ENCODE data around the gene ZNF423. TPM values are rescaled to one million over a fixed set of nuclear protein-coding genes. Genes with fewer than 3 reads are reported as not detected.
A peak's percentile ranks its signal among the peaks of the same experiment; 100 is the strongest.

ZNF423 gene
- total RNA-seq, 4 donors from 2014 or later, result 7.0 to 19.7 (median 8.4) TPM

DNA sequence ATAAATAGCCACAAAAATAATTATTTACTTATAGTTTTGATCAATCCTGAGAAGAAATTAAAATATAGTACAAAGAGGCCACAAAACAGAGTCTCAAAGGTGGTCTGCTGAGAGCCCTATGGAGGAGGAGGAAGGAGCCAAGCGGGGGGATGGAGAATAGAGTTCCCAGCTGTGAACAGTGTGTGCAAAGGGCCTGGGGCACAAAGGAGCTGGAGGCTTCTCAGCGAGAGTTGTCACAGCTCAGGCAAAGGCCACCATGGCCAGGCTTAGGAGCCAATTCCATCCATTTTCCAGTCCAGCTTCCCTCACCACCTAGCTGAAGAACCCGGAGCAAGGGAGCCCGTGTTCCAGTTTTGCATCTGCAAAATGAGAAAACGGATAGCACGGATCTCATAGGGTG is 5.4 kb upstream of the ZNF423 start:
- no peak for ATAC-seq
- Histone ChIP-seq H3K27me3 (peaks cover 9% of the 10 kb centered on the region), H3K36me3 (no peaks in the 10 kb centered on the region), H3K4me3 (no peak overlapping the region), H3K27ac (no peak overlapping the region), H3K4me1 (peaks cover 0 to 27% (median 0%) of the 10 kb centered on the region in 3 donors), H3K9me3 (no peaks in the 10 kb centered on the region)
- TF ChIP-seq, protein P1, sequence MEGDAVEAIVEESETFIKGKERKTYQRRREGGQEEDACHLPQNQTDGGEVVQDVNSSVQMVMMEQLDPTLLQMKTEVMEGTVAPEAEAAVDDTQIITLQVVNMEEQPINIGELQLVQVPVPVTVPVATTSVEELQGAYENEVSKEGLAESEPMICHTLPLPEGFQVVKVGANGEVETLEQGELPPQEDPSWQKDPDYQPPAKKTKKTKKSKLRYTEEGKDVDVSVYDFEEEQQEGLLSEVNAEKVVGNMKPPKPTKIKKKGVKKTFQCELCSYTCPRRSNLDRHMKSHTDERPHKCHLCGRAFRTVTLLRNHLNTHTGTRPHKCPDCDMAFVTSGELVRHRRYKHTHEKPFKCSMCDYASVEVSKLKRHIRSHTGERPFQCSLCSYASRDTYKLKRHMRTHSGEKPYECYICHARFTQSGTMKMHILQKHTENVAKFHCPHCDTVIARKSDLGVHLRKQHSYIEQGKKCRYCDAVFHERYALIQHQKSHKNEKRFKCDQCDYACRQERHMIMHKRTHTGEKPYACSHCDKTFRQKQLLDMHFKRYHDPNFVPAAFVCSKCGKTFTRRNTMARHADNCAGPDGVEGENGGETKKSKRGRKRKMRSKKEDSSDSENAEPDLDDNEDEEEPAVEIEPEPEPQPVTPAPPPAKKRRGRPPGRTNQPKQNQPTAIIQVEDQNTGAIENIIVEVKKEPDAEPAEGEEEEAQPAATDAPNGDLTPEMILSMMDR (IDR thresholded peaks at IDR 0.05), result no peak
- TF ChIP-seq EP300 (IDR thresholded peaks at IDR 0.05) (no peak), POLR2AphosphoS5 (IDR thresholded peaks at IDR 0.05) (no peak)
- WGBS, 2 donors (ENCODE audit: low coverage in 1 of 2), result 86 to 91% methylated on average over 6 of the region's 6 CpGs

DNA sequence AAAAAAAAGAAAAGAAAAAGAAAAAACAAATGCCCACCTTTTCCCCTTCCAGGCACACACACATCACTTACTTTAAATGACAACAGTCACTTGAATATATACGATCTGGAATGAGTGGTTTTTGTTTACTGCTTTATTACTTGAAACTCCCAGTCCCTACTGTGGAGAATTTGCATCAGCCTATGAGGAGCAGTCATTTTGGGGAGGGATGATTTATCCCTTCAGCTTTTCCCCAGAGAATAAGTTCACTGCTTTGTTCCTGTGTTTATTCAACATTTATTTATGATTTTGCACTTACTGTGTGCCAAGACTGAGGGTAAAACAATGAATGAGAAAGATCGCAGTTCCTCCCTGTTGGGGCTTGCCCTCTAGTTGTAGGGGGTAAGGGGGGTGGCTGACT is 4.7 kb upstream of the ZNF423 start:
- Histone ChIP-seq H3K27me3 (peaks cover 9% of the 10 kb centered on the region), H3K4me1 (peaks cover 0 to 24% (median 0%) of the 10 kb centered on the region in 3 donors), H3K4me3 (no peak overlapping the region), H3K27ac (no peak overlapping the region), H3K9me3 (no peaks in the 10 kb centered on the region), H3K36me3 (no peaks in the 10 kb centered on the region)
- TF ChIP-seq, protein P1 (IDR thresholded peaks at IDR 0.05), result no peak
- TF ChIP-seq POLR2A (IDR thresholded peaks at IDR 0.05) (no peak), EP300 (IDR thresholded peaks at IDR 0.05) (no peak), POLR2AphosphoS5 (IDR thresholded peaks at IDR 0.05) (no peak)
- 38 to 75% methylated on average over 2 of the region's 2 CpGs for WGBS, 2 donors (ENCODE audit: low coverage in 1 of 2)
- no peak for ATAC-seq

DNA sequence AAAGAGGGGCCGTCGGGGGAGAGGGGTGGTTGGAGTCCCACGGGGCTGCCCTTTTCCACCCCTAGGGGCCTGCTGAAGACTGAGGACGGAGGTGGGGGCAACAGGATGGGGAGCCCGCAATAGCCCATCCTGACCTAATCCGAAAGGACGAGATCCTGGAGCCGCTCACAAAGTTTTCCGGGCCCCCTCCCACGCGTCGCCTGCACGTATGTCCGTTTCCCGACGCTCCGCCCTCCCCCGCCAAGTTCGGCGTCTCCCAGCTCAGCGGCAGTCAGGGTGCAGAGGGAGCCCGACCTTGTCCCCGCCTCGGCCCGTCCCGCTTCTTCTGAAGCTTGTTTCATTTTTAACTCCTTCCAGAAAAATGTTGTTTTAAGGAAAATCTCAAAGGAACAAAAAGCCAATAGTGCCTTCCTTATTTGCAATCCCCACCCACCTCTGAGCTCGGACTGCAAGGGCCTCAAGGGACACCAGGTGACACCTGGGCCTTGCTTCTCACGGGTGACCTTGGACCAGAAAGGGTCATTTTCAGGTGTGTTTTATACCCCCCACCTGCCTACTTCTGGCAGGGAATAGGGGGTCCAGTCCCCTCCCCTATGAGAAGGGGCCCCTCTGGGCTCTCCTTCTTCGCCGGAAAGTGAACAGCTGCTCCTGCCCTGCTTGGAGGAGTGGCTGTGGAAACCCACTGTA is 3.4 kb upstream of the ZNF423 start:
- ATAC-seq, result no peak

DNA sequence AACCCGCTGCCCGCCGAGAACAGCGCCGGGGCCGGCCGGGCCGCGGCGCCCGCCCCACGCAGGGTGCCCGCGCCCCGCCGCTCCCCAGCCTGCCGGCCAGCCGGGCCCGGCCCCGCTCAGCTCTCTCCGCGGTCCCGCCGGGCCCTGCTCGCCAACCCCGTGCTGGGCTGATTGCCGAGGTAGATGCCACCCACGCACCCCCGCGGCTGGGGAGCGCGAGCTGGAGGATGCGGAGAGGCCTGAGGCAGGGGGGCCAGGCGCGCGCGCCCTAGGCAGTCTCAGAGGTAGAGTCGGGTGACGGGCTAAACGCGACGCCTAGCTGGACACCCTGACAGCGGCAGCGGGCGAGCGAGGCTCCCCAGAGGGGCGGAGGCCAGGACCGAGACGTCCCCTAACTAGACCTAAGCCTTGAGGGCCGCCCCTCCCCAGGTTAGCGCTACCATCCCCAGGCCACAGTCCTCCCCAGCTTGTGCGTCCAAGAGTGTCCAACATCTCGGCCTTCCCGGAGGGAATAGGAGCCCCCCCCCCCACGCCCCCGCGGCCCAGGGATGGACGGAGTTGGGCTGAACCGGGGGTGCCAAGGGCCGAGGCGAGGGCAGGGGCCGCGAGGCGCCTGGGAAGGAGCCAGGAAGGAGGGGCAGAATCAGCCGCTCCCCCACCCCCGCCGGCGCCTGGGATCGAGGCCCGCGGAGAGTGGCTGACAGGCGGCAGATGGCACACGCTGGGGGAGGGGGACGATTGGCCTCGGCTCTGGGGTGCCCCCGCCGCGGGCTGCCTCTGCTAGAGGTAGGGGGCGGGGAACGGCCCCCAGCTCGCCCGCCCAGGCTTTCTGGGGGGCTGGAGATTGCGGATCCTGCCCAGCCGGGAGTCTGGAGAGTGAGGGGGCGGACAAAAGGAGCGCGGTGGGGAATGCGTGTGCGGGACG is 2.5 kb upstream of the ZNF423 start:
- Histone ChIP-seq H3K27ac (peak overlapping the region; percentile 22 to 98 (median 94)), H3K4me3 (peak overlapping the region; percentile 14 to 88), H3K36me3 (no peaks in the 10 kb centered on the region), H3K9me3 (no peaks in the 10 kb centered on the region), H3K4me1 (peaks cover 0 to 39% (median 5%) of the 10 kb centered on the region in 3 donors), H3K27me3 (peaks cover 9% of the 10 kb centered on the region)
- peak; percentile 54 for TF ChIP-seq POLR2AphosphoS5 (IDR thresholded peaks at IDR 0.05)
- no peak for TF ChIP-seq POLR2A (IDR thresholded peaks at IDR 0.05)
- TF ChIP-seq, protein P1 (IDR thresholded peaks at IDR 0.05), result no peak
- peak; percentile 26 for ATAC-seq
- 0% methylated on average over 1 of the region's 90 CpGs; no CpG with 5 or more reads in 1 of the 2 donors for WGBS, 2 donors (ENCODE audit: low coverage in 1 of 2)

More for the DNA sequence above, 3.4 kb upstream of the ZNF423 start:
- Histone ChIP-seq H3K4me3 (peak overlapping the region; percentile 14 to 88), H3K27ac (peak overlapping the region; percentile 22 to 98 (median 94)), H3K27me3 (peaks cover 9% of the 10 kb centered on the region), H3K36me3 (no peaks in the 10 kb centered on the region), H3K4me1 (peaks cover 0 to 30% (median 0%) of the 10 kb centered on the region in 3 donors), H3K9me3 (no peaks in the 10 kb centered on the region)
- WGBS, 2 donors (ENCODE audit: low coverage in 1 of 2), result 1 to 4% methylated on average over 15 to 22 of the region's 30 CpGs
- TF ChIP-seq POLR2AphosphoS5 (IDR thresholded peaks at IDR 0.05), result peak; percentile 12
- TF ChIP-seq POLR2A (IDR thresholded peaks at IDR 0.05), result no peak

DNA sequence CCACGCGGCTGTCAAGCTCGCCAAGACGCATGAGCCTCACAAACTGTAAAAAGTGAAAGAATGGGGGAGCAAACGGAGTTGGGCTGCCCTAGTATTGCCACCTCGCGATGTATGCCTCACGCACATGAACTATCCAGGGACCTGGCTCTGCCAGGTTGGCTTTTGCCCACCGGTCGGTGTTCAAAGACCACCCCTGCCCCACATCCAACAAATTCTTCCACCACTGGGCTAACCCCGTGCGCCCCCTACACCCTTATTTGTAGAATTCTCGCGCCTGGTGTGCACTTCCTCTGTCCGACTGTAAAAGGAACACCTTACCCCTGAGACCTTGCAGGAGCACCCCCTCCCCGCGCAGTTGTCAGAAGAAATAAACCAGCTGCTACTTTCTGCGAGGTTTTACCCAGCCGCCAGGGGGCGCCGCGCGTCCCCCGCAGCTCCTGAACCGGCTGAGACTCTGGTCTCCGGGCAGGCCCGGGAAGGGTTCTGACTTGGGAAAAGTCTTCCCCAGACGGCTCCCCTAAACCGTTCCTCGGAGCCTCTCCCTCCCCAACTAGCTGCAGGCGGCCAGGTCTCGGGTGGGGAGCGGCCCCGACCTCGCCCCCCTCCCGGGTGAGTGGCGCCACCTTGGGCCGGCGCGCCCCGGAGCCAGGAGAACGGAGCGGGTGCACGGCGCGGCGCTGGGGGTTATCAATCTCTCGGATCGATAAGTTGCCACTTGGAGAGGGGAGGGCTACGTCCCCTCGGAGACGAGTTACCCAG is 1.7 kb upstream of the ZNF423 start:
- Histone ChIP-seq H3K9me3 (no peaks in the 10 kb centered on the region), H3K27ac (peak overlapping the region in 3 of 4 donors; percentile 92 to 98 (median 96)), H3K4me3 (peak overlapping the region; percentile 77 to 88), H3K4me1 (peaks cover 0 to 47% (median 9%) of the 10 kb centered on the region in 3 donors), H3K36me3 (no peaks in the 10 kb centered on the region), H3K27me3 (peaks cover 9% of the 10 kb centered on the region)
- ATAC-seq, result peak; percentile 26
- WGBS, 2 donors (ENCODE audit: low coverage in 1 of 2), result 0% methylated on average over 8 to 13 of the region's 52 CpGs
- TF ChIP-seq POLR2AphosphoS5 (IDR thresholded peaks at IDR 0.05) (peak; percentile 52), EP300 (IDR thresholded peaks at IDR 0.05) (no peak), POLR2A (IDR thresholded peaks at IDR 0.05) (peak in 1 of 2 donors; percentile 14)
- TF ChIP-seq, protein P1 (IDR thresholded peaks at IDR 0.05), result peak; percentile 71 to 95 (median 80)
